Progenitor cell of endocrine pancreas (in vitro differentiated cells): Measurements from ENCODE around the gene WDFY4. TPM values are rescaled to one million over a fixed set of nuclear protein-coding genes. Genes with fewer than 3 reads are reported as not detected.

Experiments
- DNase-seq: peaks from one replicate; pipeline ENCODE4 v3.0.0; 2021; ENCODE audit warnings: low spot score; ENCODE audit not compliant: unreplicated experiment
- H3K27ac Mint-ChIP-seq: 2 replicates; pipeline ENCODE4 v1.8.0; 2021; ENCODE audit warnings: mild to moderate bottlenecking, moderate library complexity, mixed read lengths
- H3K27me3 Mint-ChIP-seq: 2 replicates; pipeline ENCODE4 v1.8.0; 2021; ENCODE audit warnings: mixed read lengths
- H3K36me3 Mint-ChIP-seq: 2 replicates; pipeline ENCODE4 v1.8.0; 2022; ENCODE audit warnings: mixed read lengths; ENCODE audit not compliant: insufficient read depth
- H3K4me1 Mint-ChIP-seq: 2 replicates; pipeline ENCODE4 v1.8.0; 2021; ENCODE audit warnings: low read depth, mixed read lengths
- H3K4me3 Mint-ChIP-seq: 2 replicates; pipeline ENCODE4 v1.8.0; 2021; ENCODE audit warnings: low read depth, mild to moderate bottlenecking, moderate library complexity, mixed read lengths
- H3K9me3 Mint-ChIP-seq: 2 replicates; pipeline ENCODE4 v1.8.0; 2021; ENCODE audit warnings: low read depth, mixed read lengths
- CTCF ChIP-seq: fragments of 200-600 bp; sonication (generic); IDR thresholded peaks from one replicate; pipeline ENCODE4 v1.5.0; 2021; ENCODE audit warnings: antibody characterized with exemption, mild to moderate bottlenecking; ENCODE audit not compliant: unreplicated experiment
- total RNA-seq: library from RNA; stranded (reverse); gene quantifications from 2 replicates; pipeline ENCODE4 v1.2.1, GENCODE V29; 2021

Gene WDFY4
- total RNA-seq, 1 donor from 2014 or later, result 0.07 TPM

GRCh38 chr10:48770561-48771089, 86.0 kb downstream of the WDFY4 start:
- Mint-ChIP-seq H3K4me3 (no peak overlapping the region), H3K36me3 (no peaks in the 10 kb centered on the region), H3K4me1 (no peaks in the 10 kb centered on the region), H3K27me3 (peaks cover 7% of the 10 kb centered on the region), H3K27ac (no peak overlapping the region), H3K9me3 (no peaks in the 10 kb centered on the region)
- no peak for TF ChIP-seq CTCF
- no peak for DNase-seq

GRCh38 chr10:48771234-48771633, 86.6 kb downstream of the WDFY4 start:
- no peak overlapping the region for H3K27ac Mint-ChIP-seq
- no peak for DNase-seq
- peaks cover 10% of the 10 kb centered on the region for H3K27me3 Mint-ChIP-seq
- peaks cover 2% of the 10 kb centered on the region for H3K4me1 Mint-ChIP-seq
- H3K9me3 Mint-ChIP-seq, result no peaks in the 10 kb centered on the region
- no peak for TF ChIP-seq CTCF
- no peaks in the 10 kb centered on the region for H3K36me3 Mint-ChIP-seq
- no peak overlapping the region for H3K4me3 Mint-ChIP-seq

- peaks cover 3% of the 10 kb centered on the region for H3K4me1 Mint-ChIP-seq
- no peak overlapping the region for H3K4me3 Mint-ChIP-seq
- TF ChIP-seq CTCF, result no peak
- H3K27ac Mint-ChIP-seq, result no peak overlapping the region
- H3K27me3 Mint-ChIP-seq, result peaks cover 10% of the 10 kb centered on the region
- no peaks in the 10 kb centered on the region for H3K36me3 Mint-ChIP-seq
- H3K9me3 Mint-ChIP-seq, result no peaks in the 10 kb centered on the region
- no peak for DNase-seq
Measured at GRCh38 chr10:48772059-48772458, 87.4 kb downstream of the WDFY4 start.

GRCh38 chr10:48773580-48773979, 88.9 kb downstream of the WDFY4 start:
- Mint-ChIP-seq H3K27ac (no peak overlapping the region), H3K9me3 (no peaks in the 10 kb centered on the region), H3K27me3 (peaks cover 8% of the 10 kb centered on the region), H3K36me3 (no peaks in the 10 kb centered on the region), H3K4me3 (no peak overlapping the region), H3K4me1 (peaks cover 3% of the 10 kb centered on the region)
- no peak for DNase-seq
- no peak for TF ChIP-seq CTCF

- Mint-ChIP-seq H3K27me3 (peaks cover 6% of the 10 kb centered on the region), H3K9me3 (no peaks in the 10 kb centered on the region), H3K4me1 (peaks cover 3% of the 10 kb centered on the region), H3K27ac (no peak overlapping the region), H3K36me3 (no peaks in the 10 kb centered on the region), H3K4me3 (no peak overlapping the region)
- TF ChIP-seq CTCF, result no peak
- DNase-seq, result no peak
Measured at GRCh38 chr10:48774416-48775205, 89.9 kb downstream of the WDFY4 start.
